Activated effector memory CD4-positive, alpha-beta T cell treated with anti-CD3 and anti-CD28 coated beads, Interleukin-2, amount 50 U/mL, for 16 hours (primary cell): Measurements from ENCODE around the gene MREG.
"Not testable (repeated sequence)": the region's sequence is repeated elsewhere in the genome, so short reads cannot be mapped to it uniquely, and the experiment has no call there.

Experiments
- DNase-seq: peaks from one replicate; pipeline ENCODE4 v3.0.0-alpha.2; 2020

MREG gene

DNA sequence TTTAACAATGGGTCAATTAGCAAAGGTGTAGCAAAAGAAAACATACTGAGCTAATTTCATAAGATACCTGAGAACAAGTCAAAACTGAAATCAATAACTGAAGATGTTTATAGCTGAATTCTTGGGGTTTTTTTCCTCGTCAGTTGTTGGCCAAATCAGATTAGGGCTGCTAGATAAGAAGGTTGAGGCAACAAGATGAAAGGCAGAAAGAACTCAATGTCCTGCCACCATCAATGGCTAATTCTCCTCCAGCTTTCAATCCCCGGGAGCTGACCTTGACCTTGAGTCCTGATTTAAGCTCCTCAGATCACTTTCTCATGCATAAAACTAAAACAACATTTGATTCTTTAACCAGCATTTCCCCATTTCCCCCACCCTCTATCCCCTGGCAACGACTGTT lies 61.8 kb downstream of the MREG start:
- DNase-seq, result no peak

GRCh38 chr2:215949991-215950404 lies 63.4 kb downstream of the MREG start:
- DNase-seq, result no peak

DNA sequence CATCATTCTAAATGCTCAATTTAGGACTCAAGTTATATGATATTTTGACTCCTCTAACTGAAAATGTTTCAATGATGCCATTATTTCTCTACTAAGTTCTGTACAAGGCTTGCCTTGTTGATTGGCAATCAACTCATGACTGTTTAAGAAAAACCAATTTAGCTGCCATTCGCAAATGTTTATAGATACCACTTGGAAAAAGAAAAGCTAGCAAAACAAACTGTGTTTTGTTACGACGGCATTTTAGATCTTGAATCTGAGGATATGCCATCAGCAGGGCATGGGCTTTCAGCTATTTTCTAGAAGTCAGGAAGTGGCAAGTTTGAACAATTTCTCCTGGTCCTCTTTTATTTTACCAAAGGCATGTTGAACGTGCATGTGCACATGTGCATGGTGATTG lies 65.3 kb downstream of the MREG start:
- no peak for DNase-seq

DNA sequence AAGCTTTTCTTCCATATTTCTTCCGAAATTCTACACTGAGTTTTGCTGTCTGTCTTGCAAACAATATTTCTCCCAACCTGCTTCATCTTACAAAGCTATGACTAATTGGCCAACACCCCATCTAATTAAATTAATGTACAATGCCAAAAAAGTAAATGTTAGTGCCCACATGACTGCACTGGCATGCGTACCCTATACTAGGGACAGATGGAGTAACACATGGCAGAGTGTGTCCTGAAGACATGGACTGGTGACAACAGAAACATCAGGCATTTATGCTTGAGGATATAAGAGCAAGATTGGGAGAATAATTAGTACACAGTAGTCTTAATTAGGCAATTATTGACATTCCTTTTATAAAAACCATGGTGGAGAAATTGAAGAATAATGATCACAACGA lies 66.8 kb downstream of the MREG start:
- no peak for DNase-seq

DNA sequence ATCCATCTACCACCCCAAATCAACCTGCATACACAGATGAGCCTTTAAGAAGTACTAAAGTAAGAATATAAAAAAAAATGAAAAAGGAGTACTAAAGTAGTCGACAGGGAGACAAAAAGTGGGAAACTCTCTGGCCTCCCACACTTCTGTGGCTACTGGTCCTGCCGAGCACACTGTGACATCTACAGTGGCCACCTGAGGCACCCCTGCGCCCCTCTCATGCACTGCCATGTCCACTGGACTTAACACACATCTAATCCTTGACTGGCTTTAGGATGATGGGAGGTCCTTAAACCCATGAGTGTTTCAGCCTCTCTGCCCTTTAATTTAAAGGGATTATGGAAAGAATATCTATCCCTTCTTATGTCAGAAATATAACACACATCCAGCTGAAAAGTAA lies 71.2 kb downstream of the MREG start:
- no peak for DNase-seq

DNA sequence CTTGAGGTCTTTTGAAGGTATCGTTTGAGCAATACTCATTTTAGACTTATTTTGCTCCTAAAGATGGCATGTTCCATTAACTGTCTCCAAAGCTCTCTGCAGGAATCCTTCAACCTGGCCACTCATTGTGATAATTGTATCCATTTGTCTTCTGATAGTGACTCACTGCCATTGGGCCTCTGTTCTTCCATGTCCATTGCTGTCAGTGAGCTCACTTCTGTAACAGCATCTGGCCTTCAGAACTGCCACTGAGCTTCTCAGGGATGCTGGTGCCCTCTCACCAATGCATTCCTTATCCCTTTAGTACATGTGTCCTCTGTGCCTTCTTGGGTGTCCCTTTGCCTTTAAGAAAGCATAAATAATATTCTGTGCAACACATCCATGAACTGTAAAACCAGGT lies 71.6 kb downstream of the MREG start:
- no peak for DNase-seq

DNA sequence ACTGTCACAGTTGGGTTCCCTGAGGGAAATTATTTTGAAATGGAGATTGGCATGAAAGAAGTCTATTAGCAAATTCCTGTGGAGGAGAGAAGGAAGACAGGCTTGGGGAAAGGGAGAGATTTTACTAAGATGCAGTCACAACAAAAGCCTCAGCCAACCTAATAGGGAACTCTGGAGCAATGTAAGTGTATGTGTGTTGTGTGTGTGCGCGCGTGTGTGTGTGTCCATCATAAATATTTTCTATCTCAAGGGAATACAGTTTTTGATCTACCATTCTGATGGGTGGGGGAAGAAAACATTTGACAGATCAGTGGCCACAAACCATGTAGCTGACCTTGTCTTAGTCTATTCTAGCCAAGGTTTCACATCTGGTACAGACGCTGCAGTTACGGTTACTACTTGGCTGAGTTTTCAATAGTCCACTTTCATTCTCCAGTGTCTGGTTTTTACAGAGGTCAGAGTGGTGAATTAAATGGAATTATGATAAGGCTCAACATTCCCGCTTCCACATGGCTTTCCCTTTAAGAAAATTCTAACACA lies 72.6 kb downstream of the MREG start:
- DNase-seq, result no peak

- DNase-seq, result no peak
Observed at GRCh38 chr2:215937190-215937589, 76.2 kb downstream of the MREG start.

DNA sequence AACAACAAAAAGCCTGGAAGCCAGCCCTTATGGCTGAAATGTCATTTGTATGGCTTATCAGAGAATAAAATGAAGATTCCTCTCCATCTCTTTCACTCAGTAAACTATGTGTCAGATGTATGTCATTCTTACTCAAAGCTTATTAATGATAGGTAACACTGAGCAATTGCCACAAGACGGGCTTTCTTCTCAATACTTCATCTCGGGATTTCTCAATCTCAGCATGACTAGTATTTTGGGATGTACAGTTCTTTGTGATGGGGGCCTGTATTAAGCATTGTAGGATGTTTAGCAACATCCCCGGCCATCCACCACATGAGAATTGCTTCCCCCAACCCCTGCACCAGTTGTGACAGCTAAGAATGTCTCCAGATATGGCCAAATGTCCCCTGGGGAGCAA lies 80.2 kb downstream of the MREG start:
- DNase-seq, result no peak

GRCh38 chr2:215931256-215931903 lies 82.0 kb downstream of the MREG start:
- DNase-seq, result peak; percentile 74

DNA sequence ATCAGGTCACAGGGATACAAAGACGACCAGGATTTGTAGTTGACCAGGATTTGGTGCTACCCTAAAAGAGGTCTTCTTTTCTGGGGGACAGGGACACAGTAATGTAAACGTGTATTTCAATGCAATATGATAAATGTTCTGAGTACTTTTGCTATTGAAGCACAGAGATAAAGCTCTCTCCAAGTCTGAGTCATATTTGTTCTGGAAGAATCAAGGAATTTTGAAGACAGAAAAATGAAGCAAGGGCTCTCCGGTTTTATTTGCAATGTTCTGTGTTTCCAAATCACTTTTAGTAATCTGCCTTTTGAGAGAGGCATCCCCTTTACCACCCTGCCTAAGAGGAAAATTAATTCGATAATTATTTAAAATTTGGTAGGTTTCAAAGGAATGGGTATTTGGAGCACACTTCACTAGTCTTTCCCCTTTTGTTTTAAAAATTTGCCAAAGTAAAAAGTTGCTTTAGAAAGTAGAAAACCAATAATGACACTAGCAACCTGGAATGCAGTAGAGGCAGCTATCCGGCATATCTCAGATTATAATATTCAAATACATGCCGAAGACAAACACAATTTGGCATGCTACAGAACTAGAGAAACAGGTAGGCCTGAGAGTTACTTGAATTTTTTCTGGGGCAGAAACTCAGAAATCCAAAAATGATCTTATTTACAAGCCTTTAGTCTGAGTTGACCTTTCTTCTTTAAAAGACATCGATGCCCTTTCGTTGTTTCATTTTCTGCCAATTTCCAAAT lies 82.7 kb downstream of the MREG start:
- no peak for DNase-seq

GRCh38 chr2:215929602-215930335 lies 83.6 kb downstream of the MREG start:
- no peak for DNase-seq

- DNase-seq, result no peak
Observed at GRCh38 chr2:215928086-215928485, 85.3 kb downstream of the MREG start.

GRCh38 chr2:215926992-215927391 lies 86.4 kb downstream of the MREG start:
- not testable (repeated sequence) for DNase-seq

DNA sequence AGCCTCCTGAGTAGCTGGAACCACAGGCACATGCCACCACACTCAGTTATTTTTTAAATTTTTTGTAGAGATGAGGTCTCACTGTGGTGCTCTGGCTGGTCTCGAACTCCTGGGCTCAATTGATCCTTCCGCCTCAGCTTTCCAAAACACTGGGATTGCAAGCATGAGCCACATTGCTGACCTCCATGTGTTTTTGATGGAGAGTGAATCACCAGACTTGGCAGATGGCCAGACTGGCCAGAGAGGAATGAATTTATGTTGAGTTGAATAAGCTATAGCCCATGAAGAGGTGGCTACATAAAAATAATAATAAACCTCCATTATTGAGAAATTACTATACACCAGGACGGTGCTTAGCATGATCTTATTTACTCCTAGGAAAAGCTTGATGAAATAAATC lies 91.5 kb downstream of the MREG start:
- no peak for DNase-seq

- DNase-seq, result peak; percentile 72
Observed at GRCh38 chr2:215920244-215921100, 92.9 kb downstream of the MREG start.

DNA sequence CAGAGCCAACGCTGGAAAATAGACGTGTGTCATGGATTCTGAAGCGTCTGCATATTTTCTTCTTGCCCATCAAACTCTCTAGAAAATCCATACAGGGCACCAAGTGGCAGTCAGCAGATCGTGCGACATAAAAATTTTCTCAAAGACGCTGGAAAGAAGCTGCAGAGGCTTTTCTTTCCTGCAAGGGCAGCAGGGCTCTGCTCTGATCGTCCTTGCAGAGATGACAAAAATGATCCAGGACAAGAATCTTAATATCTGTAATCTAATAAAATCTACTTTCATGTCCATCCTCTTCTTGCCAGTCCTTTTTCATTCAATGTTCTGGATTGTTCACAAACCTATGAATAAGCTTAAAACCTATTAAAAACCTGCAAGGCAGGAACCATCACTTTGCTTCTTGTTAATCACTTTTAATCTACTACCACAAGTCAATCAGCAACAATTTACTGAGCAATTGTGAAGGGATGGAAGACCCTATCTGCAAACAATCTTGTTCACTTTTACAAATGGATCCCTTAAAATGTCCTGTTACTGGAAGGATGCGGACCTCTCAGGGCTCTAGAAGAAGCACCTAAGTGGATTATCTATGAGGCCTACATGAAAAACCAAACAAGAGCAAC lies 93.6 kb downstream of the MREG start:
- no peak for DNase-seq

GRCh38 chr2:215918901-215919599 lies 94.3 kb downstream of the MREG start:
- no peak for DNase-seq

GRCh38 chr2:215917953-215918620 lies 95.3 kb downstream of the MREG start:
- no peak for DNase-seq

DNA sequence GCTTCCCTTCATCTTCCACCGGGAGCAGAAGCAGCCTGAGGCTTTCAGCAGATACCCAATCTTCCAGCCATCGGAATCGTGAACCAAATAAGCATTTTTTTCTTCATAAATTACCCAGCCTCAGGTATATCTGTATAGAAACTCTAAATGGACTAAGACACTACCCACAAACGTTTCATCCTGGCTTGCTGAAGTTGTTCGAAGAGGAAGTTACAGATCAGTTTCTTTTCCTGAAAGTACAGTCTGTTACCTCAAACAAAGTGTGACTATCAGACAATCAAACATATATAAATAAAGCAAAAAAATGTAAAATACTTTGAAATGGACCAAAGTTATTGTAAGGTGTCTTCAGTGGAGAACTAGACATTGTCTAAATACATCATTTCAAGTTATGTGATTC lies 97.9 kb downstream of the MREG start:
- DNase-seq, result no peak

DNA sequence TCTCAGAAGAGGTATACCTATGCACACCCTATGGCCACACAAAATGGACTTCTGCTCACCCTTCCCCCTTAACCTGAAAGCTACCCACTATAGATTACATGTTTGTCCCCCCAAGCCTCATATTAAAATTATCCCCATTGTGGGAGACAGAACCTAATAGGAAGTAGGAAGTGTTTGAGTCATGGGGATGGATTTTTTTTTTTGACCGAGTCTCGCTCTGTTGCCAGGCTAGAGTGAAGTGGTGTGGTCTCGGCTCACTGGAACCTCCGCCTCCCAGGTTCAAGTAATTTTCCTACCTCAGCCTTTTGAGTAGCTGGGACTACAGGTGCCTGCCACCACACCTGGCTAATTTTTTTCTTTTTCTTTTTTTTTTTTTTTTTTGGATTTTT lies 98.6 kb downstream of the MREG start:
- DNase-seq, result no peak
